HG03097 (cell line): ENCODE data around the gene CAMK2G.
"Not testable (repeated sequence)": the region's sequence is repeated elsewhere in the genome, so short reads cannot be mapped to it uniquely, and the experiment has no call there.

Source experiments
- ATAC-seq: cut with Tn5 transposase; IDR thresholded peaks from one replicate; pipeline ENCODE4 v1.9.1; 2021; ENCODE audit not compliant: unreplicated experiment, low FRiP score

CAMK2G gene

DNA sequence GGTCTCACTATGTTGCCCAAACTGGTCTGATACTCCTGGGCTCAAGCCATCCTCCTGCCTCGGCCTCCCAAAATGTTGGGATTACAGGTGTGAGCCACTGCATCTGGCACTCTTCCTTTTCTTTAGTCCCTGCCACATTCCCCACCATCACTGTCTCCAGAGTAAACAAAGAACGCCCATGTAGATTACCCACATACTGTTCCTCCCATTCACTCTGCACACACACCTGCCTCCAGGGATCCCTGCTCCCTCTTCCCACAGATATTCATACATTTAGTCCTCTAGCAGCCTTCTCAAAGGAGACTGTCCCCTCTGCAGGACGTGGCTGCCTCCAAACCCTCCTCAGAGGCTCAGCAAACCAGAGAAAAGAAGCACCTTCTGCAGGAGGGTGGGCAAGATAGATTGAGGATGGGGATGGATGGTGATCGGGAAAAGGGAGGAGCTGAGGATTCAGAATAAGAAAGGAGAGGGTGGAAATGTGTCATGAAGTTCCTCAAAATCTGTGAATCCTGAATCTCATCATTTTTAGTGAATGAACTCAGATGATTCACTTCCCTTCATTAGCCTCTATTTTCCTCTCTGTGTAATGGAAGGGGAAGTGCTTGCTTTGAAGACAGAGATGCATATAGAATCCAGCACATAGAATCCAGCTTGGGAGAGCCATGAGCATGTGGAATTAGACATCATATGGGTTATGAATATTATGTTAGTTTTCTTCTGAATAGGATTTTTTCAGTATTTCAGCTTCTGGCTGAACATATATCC is 31.1 kb upstream of the CAMK2G start:
- no peak for ATAC-seq

- ATAC-seq = no peak
These were observed 28.0 kb upstream of the CAMK2G start for GRCh38 chr10:73902351-73902750.

- ATAC-seq = no peak
These were observed 26.9 kb upstream of the CAMK2G start for GRCh38 chr10:73901261-73901660.

GRCh38 chr10:73900064-73900463 is 25.7 kb upstream of the CAMK2G start:
- no peak for ATAC-seq

- no peak for ATAC-seq
These were observed 25.1 kb upstream of the CAMK2G start for GRCh38 chr10:73899423-73899822.

DNA sequence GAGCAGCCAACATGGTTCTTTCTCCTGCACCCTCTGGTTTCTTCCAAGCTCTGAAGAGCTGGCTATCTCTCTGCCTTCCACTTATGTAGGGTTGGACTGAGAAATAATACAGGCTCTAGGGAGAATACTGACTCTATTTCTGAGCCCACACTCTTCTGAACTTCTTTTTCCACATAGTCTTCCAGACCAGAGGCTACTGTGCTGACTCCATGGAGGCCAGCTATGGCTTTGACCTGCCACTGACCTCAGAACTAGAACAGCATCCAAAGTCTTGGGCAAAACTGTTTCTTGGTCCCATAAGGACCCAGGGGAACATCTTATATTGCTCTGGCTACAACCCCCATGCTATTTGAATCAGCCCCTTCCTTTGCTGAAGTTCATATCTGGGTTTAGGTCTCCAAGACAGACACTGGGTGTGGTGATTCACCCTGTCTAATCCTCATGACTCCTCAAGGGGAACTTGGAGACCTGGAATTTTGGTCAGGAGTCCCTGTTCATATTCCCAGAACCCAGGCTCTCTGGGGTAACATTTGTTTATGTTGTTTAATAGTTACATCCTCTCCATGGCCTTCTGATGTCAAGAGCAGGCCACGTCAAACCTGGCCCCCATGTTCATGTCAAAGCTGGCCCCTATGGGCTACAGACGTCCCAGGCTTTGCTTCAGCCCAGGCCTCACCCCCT is 24.5 kb upstream of the CAMK2G start:
- no peak for ATAC-seq

DNA sequence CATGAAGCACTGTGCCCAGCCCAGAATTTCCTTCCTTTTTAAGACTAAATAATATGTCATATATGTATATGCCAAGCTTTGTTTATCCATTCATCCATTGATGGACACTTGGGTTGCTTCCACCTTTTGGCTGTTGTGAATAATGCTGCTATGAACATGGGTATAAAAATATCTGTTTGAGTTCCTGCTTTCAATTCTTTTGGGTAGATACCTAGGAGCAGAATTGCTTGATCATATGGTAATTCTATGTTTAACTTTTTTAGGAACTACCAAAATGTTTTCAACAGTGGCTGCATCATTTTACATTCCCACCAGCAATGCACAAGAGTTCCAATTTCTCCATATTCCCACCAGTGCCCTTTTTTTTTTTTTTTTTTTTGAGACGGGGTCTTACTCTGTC is 23.3 kb upstream of the CAMK2G start:
- no peak for ATAC-seq

DNA sequence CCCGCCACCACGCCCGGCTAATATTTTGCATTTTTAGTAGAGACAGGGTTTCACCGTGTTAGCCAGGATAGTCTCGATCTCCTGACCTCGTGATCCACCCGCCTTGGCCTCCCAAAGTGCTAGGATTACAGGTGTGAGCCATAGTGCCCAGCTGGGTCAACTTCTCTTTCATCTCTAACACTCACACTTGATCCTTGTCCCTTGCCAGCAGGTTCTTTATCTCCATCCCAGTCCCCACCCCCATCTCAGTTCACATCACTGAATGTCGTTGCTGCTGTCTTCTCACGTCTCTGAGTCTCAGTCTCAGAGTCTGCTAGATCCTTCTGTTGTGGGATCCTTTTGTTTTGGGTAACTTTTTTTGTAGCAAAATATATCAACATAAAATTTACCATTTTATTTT is 21.0 kb upstream of the CAMK2G start:
- not testable (repeated sequence) for ATAC-seq

- no peak for ATAC-seq
These were observed 20.1 kb upstream of the CAMK2G start for GRCh38 chr10:73894245-73894971.

DNA sequence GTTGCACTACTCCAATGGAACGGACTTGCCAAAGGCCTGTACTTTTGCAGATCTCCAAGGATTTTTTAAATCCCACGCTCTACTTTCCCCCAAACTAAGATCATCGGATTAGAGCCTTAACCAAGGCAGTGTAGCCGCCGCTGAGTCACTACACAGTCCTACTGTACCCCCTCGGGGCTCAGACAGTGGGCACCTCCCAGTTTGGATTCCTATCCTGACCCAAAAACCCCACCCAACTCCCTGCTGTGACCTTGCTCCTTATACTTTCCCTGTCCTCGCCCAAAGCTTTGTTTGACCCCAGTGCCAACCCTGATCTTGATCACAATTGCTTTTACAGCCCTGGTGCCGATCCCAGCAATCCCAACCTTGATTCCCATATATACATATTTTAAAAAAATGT is 19.1 kb upstream of the CAMK2G start:
- no peak for ATAC-seq

DNA sequence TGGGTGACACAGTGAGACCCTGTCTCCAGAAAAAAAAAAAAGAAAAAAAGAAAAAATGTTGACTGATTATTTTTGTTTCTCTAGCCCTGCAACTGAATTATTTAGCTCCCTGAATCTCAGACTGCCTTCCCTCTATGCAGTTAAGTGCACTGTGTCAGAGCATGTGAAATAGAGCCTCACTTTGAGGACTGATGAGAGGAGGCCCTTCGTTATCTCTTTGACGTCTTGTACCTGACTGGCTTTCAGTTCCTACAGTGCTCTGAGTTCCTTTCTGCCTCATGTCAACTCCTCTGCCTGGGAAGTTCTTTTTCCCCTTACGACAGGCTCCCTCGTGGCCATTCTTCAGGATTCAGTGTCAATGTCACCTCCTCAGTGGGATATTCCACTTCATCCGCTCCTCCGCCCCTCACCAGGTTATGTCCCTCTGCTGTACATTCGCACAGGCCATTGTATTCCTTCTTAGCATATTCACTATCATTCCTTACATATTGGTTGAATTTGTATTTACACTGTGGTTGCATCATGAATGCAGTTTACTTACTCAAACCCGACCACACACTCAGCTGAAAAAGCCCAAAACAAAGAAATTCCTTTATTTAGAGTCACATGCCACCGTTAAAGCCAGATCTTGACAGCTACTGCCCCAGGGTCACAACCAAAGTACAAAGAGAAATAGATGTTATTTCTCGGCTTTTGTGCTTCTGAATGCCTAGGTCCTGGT is 18.1 kb upstream of the CAMK2G start:
- no peak for ATAC-seq

GRCh38 chr10:73891540-73891939 is 17.2 kb upstream of the CAMK2G start:
- ATAC-seq = no peak

DNA sequence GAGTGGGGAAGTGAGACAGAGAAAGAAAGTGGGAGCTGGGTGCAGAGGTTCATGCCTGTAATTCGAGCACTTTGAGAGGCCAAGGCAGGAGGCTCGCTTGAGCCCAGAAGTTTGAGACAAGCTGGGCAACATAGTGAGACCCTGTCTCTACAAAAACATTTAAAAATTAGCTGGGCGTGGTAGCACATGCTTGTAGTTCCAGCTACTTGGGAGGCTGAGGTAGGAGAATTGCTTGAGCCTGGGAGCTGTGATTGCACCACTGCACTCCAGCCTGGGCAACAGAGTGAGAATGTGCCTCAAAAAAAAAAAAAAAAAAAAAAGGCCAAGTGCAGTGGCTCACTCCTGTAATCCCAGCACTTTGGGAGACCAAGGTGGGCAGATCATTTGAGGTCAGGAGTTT is 16.5 kb upstream of the CAMK2G start:
- ATAC-seq = not testable (repeated sequence)

- ATAC-seq = no peak
These were observed 15.9 kb upstream of the CAMK2G start for GRCh38 chr10:73890261-73890660.

GRCh38 chr10:73889416-73889815 is 15.1 kb upstream of the CAMK2G start:
- ATAC-seq = not testable (repeated sequence)

- ATAC-seq = no peak
These were observed 14.7 kb upstream of the CAMK2G start for GRCh38 chr10:73889014-73889413.

GRCh38 chr10:73888514-73888913 is 14.2 kb upstream of the CAMK2G start:
- ATAC-seq = no peak

DNA sequence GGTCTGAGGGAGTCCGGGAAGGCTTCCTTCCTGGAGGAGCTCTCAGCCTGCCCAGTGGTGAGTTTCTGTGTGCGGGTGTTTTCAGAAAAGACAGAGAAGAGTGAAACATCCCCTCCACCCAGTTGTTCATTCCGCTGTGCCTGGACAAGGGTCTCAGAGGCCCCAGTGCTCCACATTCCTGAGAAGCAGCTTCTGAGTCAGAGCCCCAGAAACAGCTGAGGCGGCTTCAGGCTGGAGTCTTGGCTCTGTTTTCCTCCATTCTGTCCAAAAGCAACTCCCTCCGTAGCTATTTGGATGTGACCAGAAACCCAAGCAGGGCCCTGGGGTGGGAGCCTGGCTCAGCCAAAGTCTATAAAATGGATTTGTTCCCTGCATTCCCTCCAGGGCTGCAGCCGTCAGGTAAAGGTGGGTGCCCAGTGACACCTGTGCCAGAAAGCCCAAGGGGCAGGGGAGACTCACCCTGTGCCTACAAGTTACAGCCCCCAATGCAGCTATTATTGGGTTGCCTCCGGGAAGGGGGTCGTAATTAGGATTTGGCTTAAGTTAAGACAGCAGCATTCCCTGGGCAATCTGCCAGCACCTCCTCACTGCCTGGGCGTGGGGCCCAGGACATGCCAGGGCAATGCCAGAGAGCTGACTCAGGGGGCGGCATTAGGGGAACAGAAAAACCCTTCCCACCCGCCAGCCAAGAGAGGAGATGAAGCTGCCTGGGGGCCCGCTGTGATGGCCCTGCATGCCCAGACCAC is 13.1 kb upstream of the CAMK2G start:
- no peak for ATAC-seq

- no peak for ATAC-seq
These were observed 12.4 kb upstream of the CAMK2G start for GRCh38 chr10:73886661-73887293.

GRCh38 chr10:73886085-73886529 is 11.8 kb upstream of the CAMK2G start:
- ATAC-seq = no peak
